Suprapubic skin (tissue), 3 donors: Measurements from ENCODE around the gene TGFB1.

Experiments
- POLR2A ChIP-seq, 2 donors: fragments of 450-650 bp; IDR thresholded peaks; one replicate each; pipeline ENCODE4 v1.6.1; 2017; ENCODE audit warnings: antibody characterized with exemption in 2 of 2, mild to moderate bottlenecking in 2 of 2, moderate library complexity in 2 of 2
- TF ChIP-seq, protein P1 (sequence below), 2 donors: fragments of 200-600 bp in 1 of 2; fragments of 450-650 bp in 1 of 2; sonication (generic) in 1 of 2; IDR thresholded peaks; one replicate each; pipeline ENCODE4 v1.5.1; 2016 to 2019; ENCODE audit warnings: antibody characterized with exemption in 2 of 2, mild to moderate bottlenecking in 1 of 2, moderate library complexity in 1 of 2

GRCh38 chr19:41327076-41327575 lies 26.6 kb downstream of the TGFB1 start:
- TF ChIP-seq, protein P1, sequence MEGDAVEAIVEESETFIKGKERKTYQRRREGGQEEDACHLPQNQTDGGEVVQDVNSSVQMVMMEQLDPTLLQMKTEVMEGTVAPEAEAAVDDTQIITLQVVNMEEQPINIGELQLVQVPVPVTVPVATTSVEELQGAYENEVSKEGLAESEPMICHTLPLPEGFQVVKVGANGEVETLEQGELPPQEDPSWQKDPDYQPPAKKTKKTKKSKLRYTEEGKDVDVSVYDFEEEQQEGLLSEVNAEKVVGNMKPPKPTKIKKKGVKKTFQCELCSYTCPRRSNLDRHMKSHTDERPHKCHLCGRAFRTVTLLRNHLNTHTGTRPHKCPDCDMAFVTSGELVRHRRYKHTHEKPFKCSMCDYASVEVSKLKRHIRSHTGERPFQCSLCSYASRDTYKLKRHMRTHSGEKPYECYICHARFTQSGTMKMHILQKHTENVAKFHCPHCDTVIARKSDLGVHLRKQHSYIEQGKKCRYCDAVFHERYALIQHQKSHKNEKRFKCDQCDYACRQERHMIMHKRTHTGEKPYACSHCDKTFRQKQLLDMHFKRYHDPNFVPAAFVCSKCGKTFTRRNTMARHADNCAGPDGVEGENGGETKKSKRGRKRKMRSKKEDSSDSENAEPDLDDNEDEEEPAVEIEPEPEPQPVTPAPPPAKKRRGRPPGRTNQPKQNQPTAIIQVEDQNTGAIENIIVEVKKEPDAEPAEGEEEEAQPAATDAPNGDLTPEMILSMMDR (IDR thresholded peaks at IDR 0.05): no peak
- no peak for TF ChIP-seq POLR2A (IDR thresholded peaks at IDR 0.05)
